IMR-90 (cell line): ENCODE measurements around the gene TYRO3. TPM values are rescaled to one million over a fixed set of nuclear protein-coding genes. Genes with fewer than 3 reads are reported as not detected.

Experiments used
- ATAC-seq: fragments of 200-7000 bp; cut with Tn5 transposase; 2 replicates; pipeline ENCODE4 v1.9.1; 2020; ENCODE audit warnings: low read depth, mild to moderate bottlenecking, moderate library complexity
- BruUV-seq: library from RNA; stranded (reverse); fragments of 400-500 nt; replicated peaks from 2 replicates; lab custom pipeline; 2021; lab: Mats Ljungman, UMichigan
- CTCF ChIA-PET: fragments of 300-600 bp; formaldehyde crosslinking; extraction: SDS; loops from one replicate; lab custom pipeline; 2021; ENCODE audit warnings: antibody characterized with exemption; lab: Yijun Ruan, JAX
- POLR2A ChIA-PET: fragments of 300-600 bp; sonication (Branson Sonifier 250); formaldehyde crosslinking; loops from one replicate; lab custom pipeline; 2022; ENCODE audit warnings: antibody characterized with exemption; ENCODE audit not compliant: unreplicated experiment; lab: Charles Lee
- DNase-seq: peaks from one replicate; pipeline ENCODE4 v3.0.0; 2013
- H2AFZ ChIP-seq: replicated peaks from 2 replicates; pipeline ENCODE3; 2013; ENCODE audit warnings: low read length, mild to moderate bottlenecking; ENCODE audit not compliant: poor library complexity
- H2AK5ac ChIP-seq: 2 replicates; pipeline ENCODE4 v1.6.1; 2013; ENCODE audit warnings: low read depth, low read length, inconsistent platforms
- H2AK9ac ChIP-seq: replicated peaks from 2 replicates; pipeline ENCODE3; 2013; ENCODE audit warnings: mild to moderate bottlenecking, low read depth, low read length, moderate library complexity; ENCODE audit not compliant: poor library complexity
- H2BK120ac ChIP-seq: 2 replicates; pipeline ENCODE4 v1.6.1; 2013; ENCODE audit warnings: low read depth, low read length, inconsistent platforms
- H2BK15ac ChIP-seq: 3 replicates; pipeline ENCODE4 v1.6.1; 2013; ENCODE audit warnings: low read depth, low read length, inconsistent platforms
- H2BK20ac ChIP-seq: 2 replicates; pipeline ENCODE4 v1.6.1; 2013; ENCODE audit warnings: low read depth, mild to moderate bottlenecking, inconsistent platforms, low read length, moderate library complexity
- H2BK5ac ChIP-seq: 2 replicates; pipeline ENCODE4 v1.6.1; 2013; ENCODE audit warnings: mild to moderate bottlenecking, low read depth, low read length, inconsistent platforms; ENCODE audit not compliant: poor library complexity, severe bottlenecking
- H3K14ac ChIP-seq: replicated peaks from 2 replicates; pipeline ENCODE4 v1.6.1; 2013; ENCODE audit warnings: low read depth, low read length, inconsistent platforms
- H3K18ac ChIP-seq: 2 replicates; pipeline ENCODE4 v1.6.1; 2013; ENCODE audit warnings: low read depth, low read length, control low read depth
- H3K23ac ChIP-seq: 2 replicates; pipeline ENCODE4 v1.6.1; 2013; ENCODE audit warnings: low read depth, low read length, inconsistent platforms
- H3K27ac ChIP-seq: 2 replicates; pipeline ENCODE4 v1.5.1; 2013; ENCODE audit warnings: mild to moderate bottlenecking, control low read depth, low read length; ENCODE audit not compliant: insufficient read depth
- H3K27me3 ChIP-seq: 2 replicates; pipeline ENCODE4 v1.6.1; 2013; ENCODE audit warnings: low read length; ENCODE audit not compliant: control insufficient read depth, insufficient read depth
- H3K36me3 ChIP-seq: 2 replicates; pipeline ENCODE4 v1.6.1; 2013; ENCODE audit warnings: low read length, mixed read lengths; ENCODE audit not compliant: control insufficient read depth, insufficient read depth
- H3K4ac ChIP-seq: 2 replicates; pipeline ENCODE4 v1.6.1; 2013; ENCODE audit warnings: low read depth, low read length, inconsistent platforms
- H3K4me1 ChIP-seq: 2 replicates; pipeline ENCODE4 v1.6.1; 2013; ENCODE audit warnings: low read length, mixed read lengths; ENCODE audit not compliant: control insufficient read depth, insufficient read depth
- H3K4me2 ChIP-seq: 2 replicates; pipeline ENCODE4 v1.6.1; 2013; ENCODE audit warnings: low read depth, mild to moderate bottlenecking, control low read depth, low read length, moderate library complexity
- H3K4me3 ChIP-seq: 2 replicates; pipeline ENCODE4 v1.5.1; 2013; ENCODE audit warnings: low read depth, mild to moderate bottlenecking, control low read depth, low read length, moderate library complexity; ENCODE audit not compliant: insufficient read depth
- H3K56ac ChIP-seq: 2 replicates; pipeline ENCODE4 v1.6.1; 2013; ENCODE audit warnings: low read length, inconsistent platforms; ENCODE audit not compliant: insufficient read depth; ENCODE audit errors: extremely low read depth
- H3K79me1 ChIP-seq, 2 experiments: 2 replicates each; pipeline ENCODE4 v1.6.1; 2013; ENCODE audit warnings: low read length in 2 of 2, inconsistent platforms in 1 of 2, low read depth in 1 of 2
- H3K9ac ChIP-seq: 2 replicates; pipeline ENCODE4 v1.6.1; 2013; ENCODE audit warnings: low read depth, low read length, control low read depth
- H3K9me1 ChIP-seq: 2 replicates; pipeline ENCODE4 v1.6.1; 2013; ENCODE audit warnings: low read length, inconsistent platforms; ENCODE audit not compliant: insufficient read depth
- H3K9me3 ChIP-seq: 2 replicates; pipeline ENCODE4 v1.6.1; 2013; ENCODE audit warnings: low read length; ENCODE audit not compliant: control insufficient read depth, insufficient read depth
- H4K20me1 ChIP-seq: 2 replicates; pipeline ENCODE4 v1.6.1; 2013; ENCODE audit warnings: low read length, inconsistent platforms; ENCODE audit not compliant: insufficient read depth
- H4K5ac ChIP-seq: 2 replicates; pipeline ENCODE4 v1.6.1; 2013; ENCODE audit warnings: mild to moderate bottlenecking, low read depth, low read length, control low read depth
- H4K8ac ChIP-seq, 2 experiments: 2 replicates each; pipeline ENCODE4 v1.6.1; 2013; ENCODE audit warnings: low read depth in 2 of 2, low read length in 2 of 2, control low read depth in 1 of 2, inconsistent platforms in 1 of 2
- H4K91ac ChIP-seq: 2 replicates; pipeline ENCODE4 v1.6.1; 2013; ENCODE audit warnings: low read depth, low read length, inconsistent platforms; ENCODE audit not compliant: insufficient read depth
- CTCF ChIP-seq: conservative IDR thresholded peaks from 2 replicates; pipeline ENCODE4 v1.5.1; 2012; ENCODE audit warnings: mild to moderate bottlenecking, low read depth, low read length, improper control_type of control experiment
- ELK1 ChIP-seq: fragments of 150-350 bp; IDR thresholded peaks from 2 replicates; pipeline ENCODE4 v1.6.1; 2016; ENCODE audit warnings: low read depth, mild to moderate bottlenecking, low read length, moderate library complexity, borderline replicate concordance
- MAZ ChIP-seq: IDR thresholded peaks from 2 replicates; pipeline ENCODE4 v1.6.1; 2012; ENCODE audit warnings: low read depth, mild to moderate bottlenecking, low read length, improper control_type of control experiment, moderate library complexity, borderline replicate concordance
- MXI1 ChIP-seq: IDR thresholded peaks from 2 replicates; pipeline ENCODE4 v1.6.1; 2012; ENCODE audit warnings: low read depth, mild to moderate bottlenecking, low read length, moderate library complexity, borderline replicate concordance
- NFE2L2 ChIP-seq: fragments of 150-350 bp; IDR thresholded peaks from 2 replicates; pipeline ENCODE4 v1.6.1; 2016; ENCODE audit warnings: low read depth, mild to moderate bottlenecking, low read length
- POLR2A ChIP-seq: IDR thresholded peaks from 2 replicates; pipeline ENCODE4 v1.6.1; 2012; ENCODE audit warnings: mild to moderate bottlenecking, low read depth, low read length
- RFX5 ChIP-seq: IDR thresholded peaks from 2 replicates; pipeline ENCODE4 v1.8.0; 2012; ENCODE audit warnings: low read depth, mild to moderate bottlenecking, low read length, moderate library complexity
- SMC3 ChIP-seq: fragments of 150-350 bp; IDR thresholded peaks from 2 replicates; pipeline ENCODE4 v1.6.1; 2016; ENCODE audit warnings: low read depth, mild to moderate bottlenecking, antibody characterized with exemption, low read length, moderate library complexity
- WGBS, 2 experiments: methylation state at CpG; one replicate each; pipeline versions ENCODE4 v1.1.5 to v1.1.7; 2013; ENCODE audit warnings: missing lambda C conversion rate in 2 of 2; ENCODE audit not compliant: insufficient read length in 1 of 2; ENCODE audit errors: extremely low coverage in 2 of 2; 5-methylcytosine and 5-hydroxymethylcytosine counted together
- dilution Hi-C: fragments of 300-500 bp; cut with HindIII; formaldehyde crosslinking; loops from one replicate; pipeline ENCODE4 v1.14.3; 2018; ENCODE audit warnings: low sequenced_read_pairs; ENCODE audit not compliant: unreplicated experiment
- in situ Hi-C: fragments of 300-500 bp; cut with MboI; formaldehyde crosslinking; loops from 3 replicates; pipeline ENCODE4 v1.14.3; 2019; ENCODE audit warnings: low sequenced_read_pairs, inconsistent platforms, mixed read lengths
- intact Hi-C: fragments of 100-400 bp; cut with micrococcal nuclease; formaldehyde crosslinking; loops from 2 replicates; pipeline ENCODE4 v1.10.0; 2022
- polyA plus RNA-seq, 3 experiments: library from polyadenylated mRNA; depleted of rRNA; stranded (reverse); fragments of >200 nt; gene quantifications; 2 replicates each; pipeline ENCODE4 v1.2.3, GENCODE V29; 2012; ENCODE audit warnings: low replicate concordance in 1 of 3
- total RNA-seq: library from RNA; depleted of rRNA; stranded (reverse); fragments of >200 nt; gene quantifications from 2 replicates; pipeline ENCODE4 v1.2.3, GENCODE V29; 2012

The TYRO3 gene
- total and polyA plus RNA-seq, 2 of the 4 experiments (the other 2 are of a cell fraction): 11.5 to 18.4 TPM

- H2BK5ac ChIP-seq: no peak overlapping the region
- H4K20me1 ChIP-seq: no peaks in the 10 kb centered on the region
- H3K36me3 ChIP-seq: peaks cover 29% of the 10 kb centered on the region
- ChIA-PET POLR2A (no interaction called here), CTCF (interaction anchor here (1.1 kb wide), 2 partner anchors 13 to 33 kb away, joined by 3 to 4 read pairs; no protein-coding TSS in a partner anchor)
- H3K27ac ChIP-seq: no peak overlapping the region
- H3K4me3 ChIP-seq: no peak overlapping the region
- peaks cover 0 to 8% of the 10 kb centered on the region in 2 experiments; a peak in 1 of 4 replicates for H3K79me1 ChIP-seq
- H3K4me1 ChIP-seq: peaks cover 13% of the 10 kb centered on the region
- no peak overlapping the region for H2BK20ac ChIP-seq
- H4K91ac ChIP-seq: no peak overlapping the region
- H2BK120ac ChIP-seq: no peak overlapping the region
- TF ChIP-seq SMC3: no peak
- no peak for TF ChIP-seq MXI1
- no peak for TF ChIP-seq RFX5
- TF ChIP-seq POLR2A: no peak
- no peak for TF ChIP-seq MAZ
- no peak for TF ChIP-seq NFE2L2
- TF ChIP-seq CTCF: no peak
- TF ChIP-seq ELK1: no peak
- H3K4ac ChIP-seq: no peak overlapping the region
- intact Hi-C loops (no loop called here), dilution Hi-C loops (no loop called here), in situ Hi-C loops (no loop called here)
- ATAC-seq: no peak
- no peak overlapping the region for H4K8ac ChIP-seq
- H3K27me3 ChIP-seq: no peaks in the 10 kb centered on the region
- WGBS, 2 experiments: 100% methylated on average over 1 of the region's 3 CpGs; no CpG with 5 or more reads in 1 of the 2 experiments
- H3K4me2 ChIP-seq: no peak overlapping the region
- no peak overlapping the region for H3K9ac ChIP-seq
- no peak overlapping the region for H3K23ac ChIP-seq
- no peak overlapping the region for H4K5ac ChIP-seq
- peaks cover 13% of the 10 kb centered on the region for H3K9me1 ChIP-seq
- no peak overlapping the region for H2AFZ ChIP-seq
- no peak overlapping the region for H2BK15ac ChIP-seq
- no peak for DNase-seq
- H3K9me3 ChIP-seq: no peaks in the 10 kb centered on the region
- H3K56ac ChIP-seq: no peak overlapping the region; the same call in 1 of the 2 replicates
- BruUV-seq: no TSS peak
- H3K18ac ChIP-seq: no peak overlapping the region
- H2AK9ac ChIP-seq: no peak overlapping the region
- H2AK5ac ChIP-seq: no peak overlapping the region
- H3K14ac ChIP-seq: no peak overlapping the region
These were observed 11.8 kb downstream of the TYRO3 start for GRCh38 chr15:41570764-41571163.
